GM19035 (cell line): ENCODE results near the gene MRPL14.
A peak's percentile ranks its signal among the peaks of the same experiment; 100 is the strongest.

Experiments
- ATAC-seq: cut with Tn5 transposase; IDR thresholded peaks from one replicate; pipeline ENCODE4 v1.9.1; 2021; ENCODE audit not compliant: unreplicated experiment

Gene MRPL14

GRCh38 chr6:44081753-44082152, 45.5 kb downstream of the MRPL14 start:
- no peak for ATAC-seq

- ATAC-seq, result no peak
Observed at GRCh38 chr6:44080561-44081521, 46.4 kb downstream of the MRPL14 start.

- no peak for ATAC-seq
Observed at GRCh38 chr6:44079672-44080071, 47.6 kb downstream of the MRPL14 start.

- ATAC-seq, result no peak
Observed at GRCh38 chr6:44078827-44079671, 48.2 kb downstream of the MRPL14 start.

- no peak for ATAC-seq
Observed at GRCh38 chr6:44078219-44078826, 48.9 kb downstream of the MRPL14 start.

- ATAC-seq, result no peak
Observed at GRCh38 chr6:44077214-44077946, 49.9 kb downstream of the MRPL14 start.

GRCh38 chr6:44076356-44077213, 50.7 kb downstream of the MRPL14 start:
- no peak for ATAC-seq

GRCh38 chr6:44075647-44076355, 51.5 kb downstream of the MRPL14 start:
- ATAC-seq, result no peak

GRCh38 chr6:44074813-44075646, 52.2 kb downstream of the MRPL14 start:
- no peak for ATAC-seq

GRCh38 chr6:44074439-44074812, 52.8 kb downstream of the MRPL14 start:
- ATAC-seq, result peak; percentile 35

GRCh38 chr6:44073612-44074438, 53.4 kb downstream of the MRPL14 start:
- peak; percentile 2 for ATAC-seq

- peak; percentile 64 for ATAC-seq
Observed at GRCh38 chr6:44072959-44073611, 54.2 kb downstream of the MRPL14 start.

GRCh38 chr6:44072452-44072958, 54.7 kb downstream of the MRPL14 start:
- no peak for ATAC-seq

GRCh38 chr6:44071670-44072451, 55.4 kb downstream of the MRPL14 start:
- ATAC-seq, result no peak

GRCh38 chr6:44068607-44069296, 58.5 kb downstream of the MRPL14 start:
- no peak for ATAC-seq
